RPMI8226 (cell line): ENCODE measurements around the gene PARVB.

ENCODE experiments used
- DNase-seq: peaks from one replicate; pipeline ENCODE4 v3.0.0-alpha.2; 2015

The PARVB gene

DNA sequence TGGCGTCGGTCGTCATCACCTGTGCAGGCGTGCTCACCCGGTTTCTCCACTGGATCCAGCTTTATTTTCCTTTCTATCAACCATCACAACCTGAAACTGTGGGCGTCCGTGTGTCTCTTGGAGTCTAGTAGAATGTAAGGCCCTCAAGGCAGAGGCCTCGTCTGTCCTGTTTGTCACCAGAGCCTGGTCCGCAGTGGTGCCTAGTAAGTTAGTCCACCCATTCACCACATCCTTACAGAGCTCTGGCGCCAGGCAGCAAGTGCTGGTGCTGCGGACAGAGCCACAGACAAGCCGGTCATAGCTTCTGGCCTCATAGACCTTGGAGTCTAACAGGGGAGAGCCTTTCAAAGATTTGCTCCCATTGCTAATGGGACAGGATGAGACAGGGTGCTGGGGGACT is 92.2 kb downstream of the PARVB start:
- DNase-seq, result no peak

- no peak for DNase-seq
Observed at GRCh38 chr22:44116755-44117684, 92.9 kb downstream of the PARVB start.

DNA sequence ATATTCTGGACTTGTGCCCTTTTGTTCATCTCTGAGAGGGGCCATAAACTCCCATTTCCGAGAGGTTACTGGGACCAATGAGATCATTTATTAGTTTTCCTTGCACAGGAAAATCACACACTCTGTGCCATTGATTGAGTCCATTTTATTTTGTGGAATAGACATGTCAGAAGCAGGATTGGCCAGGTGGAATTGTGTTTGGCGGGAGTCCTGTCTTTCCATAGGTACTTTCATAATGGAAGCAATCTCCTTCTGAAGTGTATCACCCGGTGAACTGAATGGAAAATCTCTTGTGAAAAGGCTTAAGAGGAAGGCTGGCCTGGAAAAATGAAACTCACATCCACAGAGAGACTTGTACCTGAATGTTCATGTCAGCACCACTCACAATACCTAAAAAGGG is 93.6 kb downstream of the PARVB start:
- DNase-seq, result no peak

DNA sequence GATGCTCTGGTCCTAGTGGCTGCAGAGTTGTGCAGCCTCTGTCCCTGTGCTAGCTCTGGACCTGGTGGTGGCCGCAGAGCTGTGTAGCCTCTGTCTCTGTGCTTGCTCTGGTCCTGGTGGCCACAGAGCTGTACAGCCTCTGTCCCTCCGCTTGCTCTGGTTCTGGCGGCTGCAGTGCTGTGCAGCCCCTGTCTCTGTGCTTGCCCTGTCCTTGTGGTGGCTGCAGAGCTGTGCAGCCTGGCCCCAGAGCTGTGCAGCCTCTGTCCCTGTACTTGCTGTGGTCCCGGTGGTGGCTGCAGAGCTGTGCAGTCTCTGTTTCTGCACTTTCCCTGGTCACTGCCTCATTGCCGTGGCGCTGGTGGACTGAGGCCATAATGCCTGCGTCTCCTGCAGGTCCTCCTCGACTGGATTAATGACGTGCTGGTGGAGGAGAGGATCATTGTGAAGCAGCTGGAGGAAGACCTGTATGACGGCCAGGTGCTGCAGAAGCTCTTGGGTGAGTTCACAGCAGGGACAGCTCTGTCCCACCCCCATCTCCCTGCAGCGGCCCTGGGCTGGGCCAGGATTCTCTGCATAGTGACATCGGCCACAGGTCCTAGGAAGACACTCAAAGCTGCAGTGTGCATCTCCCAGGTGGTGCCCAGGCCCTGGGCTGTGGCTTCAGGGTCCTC is 94.7 kb downstream of the PARVB start:
- no peak for DNase-seq

DNA sequence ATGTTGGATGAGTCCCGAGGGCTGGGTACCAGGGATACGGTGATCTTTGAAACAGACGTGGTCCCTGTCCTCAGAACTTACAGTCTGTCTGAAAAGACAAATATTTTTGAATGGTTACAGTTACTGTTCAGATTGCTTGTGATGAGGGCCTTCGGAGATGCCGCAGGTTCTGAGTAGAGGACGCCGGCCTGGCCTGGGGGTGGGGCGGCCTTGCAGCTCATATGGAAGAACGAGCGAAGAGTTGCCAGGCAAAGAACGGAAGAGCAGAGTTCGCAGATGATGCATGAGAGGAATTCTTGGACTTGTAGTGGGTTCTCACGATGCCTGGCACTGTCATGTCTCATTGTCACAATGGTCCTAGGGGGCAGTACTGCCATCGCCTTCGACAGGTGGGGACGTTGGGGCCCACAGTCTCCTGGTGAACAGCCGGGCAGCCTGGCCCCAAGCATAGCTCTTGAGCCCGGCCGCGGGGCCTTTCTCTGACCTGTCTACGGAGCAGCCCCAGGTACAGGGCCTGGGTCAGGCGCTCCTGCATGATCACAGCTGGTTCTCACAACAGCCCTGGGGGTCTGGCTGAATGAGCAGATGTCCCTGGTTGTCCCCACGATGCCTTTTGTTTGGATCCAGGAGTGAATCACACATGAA is 95.7 kb downstream of the PARVB start:
- DNase-seq, result no peak

DNA sequence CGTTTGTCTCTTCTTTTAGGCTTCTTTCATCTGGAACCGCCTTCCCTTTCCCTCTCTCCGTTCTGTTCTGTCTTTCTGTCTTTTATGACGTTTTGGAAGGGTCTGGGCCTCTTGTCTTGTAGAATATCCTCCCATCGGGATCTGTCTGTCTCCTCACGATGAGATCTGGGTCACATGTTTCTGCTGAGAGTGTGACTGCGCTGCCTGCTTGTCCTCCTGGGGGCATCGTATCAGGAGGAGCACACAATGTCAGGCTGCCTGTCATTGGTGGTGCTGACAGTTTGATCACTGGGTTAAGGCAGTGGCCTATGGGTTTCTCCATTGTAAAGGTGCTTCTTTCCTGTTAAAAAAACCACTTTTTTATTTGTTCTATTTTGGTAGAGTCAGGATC is 96.2 kb downstream of the PARVB start:
- DNase-seq, result no peak

DNA sequence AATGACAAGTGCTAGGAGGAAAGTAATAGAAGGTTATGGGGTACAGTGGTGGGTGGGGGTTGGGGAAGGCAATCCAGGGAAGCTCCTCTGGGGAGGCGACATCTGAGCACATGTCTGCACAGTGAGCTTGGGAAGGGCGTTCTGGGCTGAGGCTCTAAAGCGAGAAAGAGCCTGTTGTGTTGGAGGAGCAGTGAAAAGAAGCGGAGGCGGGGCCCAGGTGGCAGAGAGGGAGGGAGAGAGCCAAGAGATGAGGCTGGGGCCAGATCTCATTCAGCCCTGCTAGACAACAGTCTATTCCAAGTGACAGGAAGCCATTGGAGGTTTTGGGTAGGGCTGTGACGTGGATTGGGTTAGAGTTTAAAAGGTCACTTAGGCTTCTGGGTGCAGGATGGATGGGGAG is 101.3 kb downstream of the PARVB start:
- DNase-seq, result no peak

- DNase-seq, result no peak
Observed at GRCh38 chr22:44126807-44127206, 102.7 kb downstream of the PARVB start.

- DNase-seq, result peak; percentile 65
Observed at GRCh38 chr22:44127356-44127755, 103.3 kb downstream of the PARVB start.

DNA sequence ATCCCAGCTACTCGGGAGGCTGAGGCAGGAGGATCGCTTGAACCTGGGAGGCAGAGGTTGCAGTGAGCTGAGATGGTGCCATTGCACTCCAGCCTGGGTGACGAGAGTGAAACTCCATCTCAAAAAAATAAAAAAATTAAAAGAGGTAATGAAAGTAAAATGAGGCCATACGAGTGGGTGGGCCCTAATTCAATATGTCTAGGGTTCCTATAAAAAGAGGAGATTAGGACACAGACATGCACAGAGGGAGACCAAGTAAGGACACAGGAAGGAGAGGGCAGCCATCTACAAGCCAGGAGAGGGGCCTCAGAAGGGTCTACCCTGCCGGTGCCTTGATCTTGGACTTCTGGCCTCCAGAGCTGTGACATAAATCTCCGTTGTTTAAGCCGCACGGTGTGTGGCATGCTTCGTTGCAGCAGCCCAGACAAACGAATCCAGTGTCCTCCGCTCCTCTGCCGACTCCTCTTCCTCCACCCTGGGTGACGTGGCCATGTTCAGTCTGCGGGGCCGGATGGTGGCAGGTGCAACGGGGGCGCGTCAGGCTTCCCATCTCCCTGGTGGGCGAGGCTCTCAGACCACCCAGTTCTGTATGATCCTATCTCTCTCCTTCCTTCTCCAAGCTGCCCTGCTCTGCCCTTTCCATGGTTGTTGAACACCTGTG is 105.0 kb downstream of the PARVB start:
- DNase-seq, result no peak

DNA sequence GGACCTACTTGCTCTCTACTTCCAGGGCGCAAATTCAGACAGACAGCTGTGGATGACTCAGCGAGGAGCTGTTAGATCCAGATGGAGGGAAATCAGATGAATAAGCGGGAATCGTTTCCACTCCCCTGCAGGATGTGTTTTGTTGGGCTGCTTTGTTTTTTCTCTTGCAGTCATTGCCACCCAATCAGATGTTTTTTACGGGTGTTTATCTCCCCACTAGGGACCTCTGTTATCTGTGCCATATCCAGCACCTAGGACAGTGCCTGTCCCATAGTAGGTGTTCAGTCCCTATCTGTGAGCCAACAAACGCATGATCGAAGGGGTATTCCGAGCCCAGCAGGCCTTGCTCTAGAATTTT is 105.5 kb downstream of the PARVB start:
- no peak for DNase-seq

- DNase-seq, result no peak
Observed at GRCh38 chr22:44130076-44130711, 106.1 kb downstream of the PARVB start.

DNA sequence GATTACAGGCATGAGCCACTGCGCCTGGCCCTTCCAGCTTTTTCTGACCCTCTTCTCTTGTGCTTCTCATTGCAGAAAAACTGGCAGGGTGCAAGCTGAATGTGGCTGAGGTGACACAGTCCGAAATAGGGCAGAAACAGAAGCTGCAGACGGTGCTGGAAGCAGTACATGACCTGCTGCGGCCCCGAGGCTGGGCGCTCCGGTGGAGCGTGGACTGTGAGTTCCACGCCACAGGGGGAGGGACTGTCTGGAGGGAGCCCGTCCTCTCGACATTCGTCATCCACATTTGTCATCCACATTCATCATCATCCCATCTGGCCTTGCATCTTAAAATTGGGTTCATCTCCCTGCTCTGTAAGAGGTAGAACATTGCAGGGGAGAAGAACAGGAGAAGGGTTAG is 107.3 kb downstream of the PARVB start:
- DNase-seq, result no peak

DNA sequence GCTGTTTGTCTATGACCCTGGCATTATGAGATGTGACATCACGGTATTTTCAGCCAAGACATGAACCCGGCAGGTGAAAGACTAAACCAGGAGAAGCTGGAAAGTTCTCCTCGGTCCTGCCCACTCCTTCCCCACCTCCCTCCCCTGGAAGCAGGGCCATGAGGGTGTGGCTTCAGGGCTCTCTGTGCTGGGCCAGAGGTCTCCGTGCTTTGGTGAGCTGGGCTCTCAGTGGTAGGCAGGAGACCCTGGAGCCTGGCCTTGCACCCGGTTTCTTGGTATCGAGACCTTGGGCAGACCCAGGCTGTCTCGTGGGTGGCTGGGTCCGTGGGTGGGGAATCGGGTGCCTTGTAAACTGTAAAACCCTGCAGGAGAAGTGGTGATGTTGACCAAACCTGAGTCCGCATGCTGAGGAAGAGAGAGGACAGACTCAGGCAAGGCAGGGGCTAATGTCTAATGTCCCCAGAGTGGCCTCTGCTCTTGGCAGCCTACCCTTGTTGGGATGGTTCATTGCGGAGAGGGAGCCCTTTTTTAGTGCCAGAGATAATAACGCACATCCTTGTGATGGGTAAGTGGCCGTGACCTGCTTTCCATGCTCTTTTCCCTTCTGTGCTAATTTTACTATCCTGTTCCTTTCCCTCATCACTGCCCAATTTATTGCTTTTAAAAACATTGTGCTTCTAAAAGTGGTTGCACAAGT is 108.0 kb downstream of the PARVB start:
- DNase-seq, result no peak

GRCh38 chr22:44132724-44133123 is 108.6 kb downstream of the PARVB start:
- DNase-seq, result no peak

DNA sequence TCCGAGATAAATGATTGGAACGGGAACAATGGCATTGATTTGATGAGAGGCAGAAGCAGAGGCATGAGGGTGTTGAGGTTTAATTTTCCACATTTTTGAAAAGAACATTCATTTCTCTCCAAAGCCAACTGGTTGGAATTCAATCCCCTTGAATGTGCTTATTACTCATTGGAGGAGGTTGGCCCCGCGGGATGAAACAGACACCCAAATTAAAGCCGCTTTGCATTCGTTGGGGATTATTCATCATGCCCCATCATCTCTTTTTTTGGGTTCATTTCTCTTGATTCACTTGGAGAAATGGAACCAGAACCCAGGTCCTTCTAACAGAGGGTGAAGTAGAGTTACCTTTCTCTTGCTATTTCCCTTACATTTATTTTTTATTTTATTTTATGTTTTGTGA is 109.1 kb downstream of the PARVB start:
- no peak for DNase-seq

DNA sequence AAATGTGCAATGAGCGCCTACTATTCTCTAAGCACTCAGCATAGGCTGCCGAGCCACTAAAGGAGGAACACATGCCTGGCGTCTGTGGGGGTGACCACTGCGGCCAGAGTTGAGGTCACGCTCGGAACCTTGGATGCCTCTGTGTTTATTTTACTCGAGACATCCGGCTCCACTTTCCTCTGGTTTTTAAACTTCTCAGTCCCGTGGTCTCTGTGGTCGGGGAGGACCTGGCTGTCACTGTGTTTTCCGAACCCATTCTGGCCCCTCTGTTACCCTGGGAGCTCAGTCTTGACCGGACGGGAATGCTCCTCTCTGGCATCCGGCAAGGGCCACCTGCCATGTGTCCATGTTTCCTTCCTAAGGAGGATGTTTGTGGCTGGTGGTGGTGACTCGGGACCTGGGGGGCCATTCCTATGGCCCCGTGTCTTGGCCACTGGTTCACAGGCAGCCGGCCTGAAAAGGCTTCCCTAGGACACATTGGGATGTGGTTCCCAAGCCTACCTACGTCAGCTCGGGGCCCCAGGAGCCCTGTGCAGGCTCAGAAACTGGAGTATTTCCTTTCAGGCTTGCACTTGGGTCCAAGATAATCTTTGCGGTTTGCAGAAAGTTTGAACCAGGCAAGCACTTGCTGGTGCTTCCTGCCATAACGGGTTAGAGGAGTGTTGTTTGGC is 109.9 kb downstream of the PARVB start:
- DNase-seq, result no peak

- DNase-seq, result no peak
Observed at GRCh38 chr22:44136112-44136511, 112.0 kb downstream of the PARVB start.

DNA sequence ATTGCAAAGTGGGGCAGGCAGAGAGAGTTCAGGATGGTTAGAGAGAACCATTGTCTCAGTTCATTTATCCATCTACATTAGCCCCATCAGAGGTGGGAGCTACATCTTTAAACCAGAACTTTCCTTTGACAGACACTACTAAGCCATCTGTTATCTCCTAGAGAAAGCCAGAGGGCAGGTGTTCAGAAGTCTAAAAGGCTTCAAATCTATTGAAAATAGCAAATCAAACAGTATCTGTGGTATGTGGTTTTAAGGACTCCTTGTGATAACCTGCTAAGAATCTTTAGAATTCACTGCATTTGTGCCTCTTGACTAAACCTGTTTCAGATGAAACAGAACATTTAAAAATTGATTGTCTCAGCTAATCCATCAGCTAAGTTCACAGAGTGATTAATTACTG is 112.7 kb downstream of the PARVB start:
- DNase-seq, result no peak

- no peak for DNase-seq
Observed at GRCh38 chr22:44137415-44137814, 113.3 kb downstream of the PARVB start.

DNA sequence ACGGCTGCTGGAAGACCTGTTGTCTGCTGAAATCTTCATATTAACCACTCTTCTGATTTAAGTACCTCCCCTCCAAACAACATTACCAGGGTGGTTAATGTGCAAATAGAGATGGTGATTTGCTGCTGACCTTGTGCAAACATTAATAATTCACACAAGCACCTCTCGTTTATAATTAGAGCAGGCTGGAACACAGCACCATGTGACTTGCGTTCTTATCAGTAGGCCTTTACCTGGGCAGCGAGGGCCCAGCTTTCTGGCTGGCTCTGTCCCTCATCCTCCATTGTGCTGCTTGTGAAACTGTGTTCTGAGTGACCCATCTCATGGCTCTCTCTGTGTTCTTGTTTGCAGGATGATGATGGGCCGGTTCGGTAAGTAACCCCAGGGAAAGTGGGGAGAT is 115.7 kb downstream of the PARVB start:
- no peak for DNase-seq
